ENCODE results near the gene STARD9. TPM values are rescaled to one million over a fixed set of nuclear protein-coding genes. Genes with fewer than 3 reads are reported as not detected.
"Not testable (repeated sequence)": the region's sequence is repeated elsewhere in the genome, so short reads cannot be mapped to it uniquely, and the experiment has no call there.

The STARD9 gene
- total RNA-seq, 1 donor from 2014 or later, result 10.0 TPM

DNA sequence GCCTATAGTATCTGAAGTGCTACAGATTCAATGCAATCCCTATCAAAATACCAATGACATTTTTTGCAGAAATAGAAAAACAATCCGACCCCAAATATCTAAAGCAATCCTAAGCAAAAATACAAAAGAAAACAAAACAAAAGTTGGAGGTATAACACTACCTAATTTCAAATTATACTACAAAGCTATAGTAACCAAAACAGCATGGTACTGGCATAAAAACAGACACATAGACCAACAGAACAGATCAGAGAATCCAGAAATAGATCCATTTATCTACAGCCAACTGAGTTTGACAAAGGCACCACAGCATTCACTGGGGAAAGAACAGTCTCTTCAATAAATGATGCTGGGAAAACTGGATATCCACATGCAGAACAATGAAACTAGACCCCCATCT lies 185.4 kb downstream of the STARD9 start:
- Mint-ChIP-seq H3K4me1 (no peaks in the 10 kb centered on the region), H3K27ac (no peak overlapping the region), H3K4me3 (no peak overlapping the region), H3K27me3 (ENCODE audit: low read depth) (no peaks in the 10 kb centered on the region), H3K9me3 (peaks cover 34% of the 10 kb centered on the region), H3K36me3 (peaks cover 39% of the 10 kb centered on the region)
- DNase-seq (ENCODE audit: low spot score in 2 of 2, unreplicated experiment in 2 of 2), result no peak
- TF ChIP-seq, protein P1, sequence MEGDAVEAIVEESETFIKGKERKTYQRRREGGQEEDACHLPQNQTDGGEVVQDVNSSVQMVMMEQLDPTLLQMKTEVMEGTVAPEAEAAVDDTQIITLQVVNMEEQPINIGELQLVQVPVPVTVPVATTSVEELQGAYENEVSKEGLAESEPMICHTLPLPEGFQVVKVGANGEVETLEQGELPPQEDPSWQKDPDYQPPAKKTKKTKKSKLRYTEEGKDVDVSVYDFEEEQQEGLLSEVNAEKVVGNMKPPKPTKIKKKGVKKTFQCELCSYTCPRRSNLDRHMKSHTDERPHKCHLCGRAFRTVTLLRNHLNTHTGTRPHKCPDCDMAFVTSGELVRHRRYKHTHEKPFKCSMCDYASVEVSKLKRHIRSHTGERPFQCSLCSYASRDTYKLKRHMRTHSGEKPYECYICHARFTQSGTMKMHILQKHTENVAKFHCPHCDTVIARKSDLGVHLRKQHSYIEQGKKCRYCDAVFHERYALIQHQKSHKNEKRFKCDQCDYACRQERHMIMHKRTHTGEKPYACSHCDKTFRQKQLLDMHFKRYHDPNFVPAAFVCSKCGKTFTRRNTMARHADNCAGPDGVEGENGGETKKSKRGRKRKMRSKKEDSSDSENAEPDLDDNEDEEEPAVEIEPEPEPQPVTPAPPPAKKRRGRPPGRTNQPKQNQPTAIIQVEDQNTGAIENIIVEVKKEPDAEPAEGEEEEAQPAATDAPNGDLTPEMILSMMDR (IDR thresholded peaks at IDR 0.05; ENCODE audit: unreplicated experiment), result no peak

DNA sequence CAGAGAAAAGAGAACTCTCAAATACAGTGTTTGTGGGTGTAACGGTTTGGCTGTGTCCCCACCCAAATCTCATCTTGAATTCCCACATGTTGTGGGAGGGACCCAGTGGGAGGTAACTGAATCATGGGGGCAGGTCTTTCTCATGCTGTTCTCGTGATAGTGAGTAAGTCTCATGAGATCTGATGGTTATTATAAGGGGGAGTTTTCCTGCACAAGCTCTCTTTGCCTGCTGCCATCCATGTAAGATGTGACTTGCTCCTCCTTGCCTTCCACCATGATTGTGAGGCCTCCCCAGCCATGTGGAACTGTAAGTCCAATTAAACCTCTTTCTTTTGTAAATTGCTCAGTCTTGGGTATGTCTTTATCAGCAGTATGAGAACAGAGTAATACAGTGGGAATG lies 186.4 kb downstream of the STARD9 start:
- not testable (repeated sequence) for H3K27ac Mint-ChIP-seq; H3K4me3 Mint-ChIP-seq; H3K27me3 Mint-ChIP-seq (ENCODE audit: low read depth); H3K4me1 Mint-ChIP-seq; DNase-seq (ENCODE audit: low spot score in 2 of 2, unreplicated experiment in 2 of 2)
- H3K9me3 Mint-ChIP-seq, result peaks cover 41% of the 10 kb centered on the region
- peaks cover 43% of the 10 kb centered on the region for H3K36me3 Mint-ChIP-seq

DNA sequence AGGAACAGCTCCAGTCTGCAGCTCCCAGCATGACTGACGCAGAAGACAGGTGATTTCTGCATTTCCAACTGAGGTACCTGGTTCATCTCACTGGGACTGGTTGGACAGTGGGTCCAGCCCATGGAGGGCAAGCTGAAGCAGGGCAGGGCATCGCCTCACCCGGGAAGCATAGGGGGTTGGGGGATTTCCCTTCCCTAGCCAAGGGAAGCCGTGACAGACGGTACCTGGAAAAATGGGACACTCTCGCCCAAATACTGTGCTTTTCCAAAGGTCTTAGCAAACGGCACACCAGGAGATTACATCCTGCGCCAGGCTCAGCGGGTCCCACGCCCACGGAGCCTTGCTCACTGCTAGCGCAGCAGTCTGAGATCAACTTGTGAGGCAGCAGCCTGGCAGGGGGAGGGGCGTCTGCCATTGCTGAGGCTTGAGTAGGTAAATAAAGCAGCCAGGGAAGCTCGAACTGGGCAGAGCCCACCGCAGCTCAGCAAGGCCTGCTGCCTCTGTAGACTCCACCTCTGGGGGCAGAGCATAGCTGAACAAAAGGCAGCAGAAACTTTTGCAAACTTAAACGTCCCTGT lies 188.8 kb downstream of the STARD9 start:
- DNase-seq (ENCODE audit: low spot score in 2 of 2, unreplicated experiment in 2 of 2); H3K27me3 Mint-ChIP-seq (ENCODE audit: low read depth); H3K27ac Mint-ChIP-seq; H3K4me3 Mint-ChIP-seq; H3K4me1 Mint-ChIP-seq: not testable (repeated sequence)
- Mint-ChIP-seq H3K36me3 (peaks cover 51% of the 10 kb centered on the region), H3K9me3 (peaks cover 55% of the 10 kb centered on the region)

DNA sequence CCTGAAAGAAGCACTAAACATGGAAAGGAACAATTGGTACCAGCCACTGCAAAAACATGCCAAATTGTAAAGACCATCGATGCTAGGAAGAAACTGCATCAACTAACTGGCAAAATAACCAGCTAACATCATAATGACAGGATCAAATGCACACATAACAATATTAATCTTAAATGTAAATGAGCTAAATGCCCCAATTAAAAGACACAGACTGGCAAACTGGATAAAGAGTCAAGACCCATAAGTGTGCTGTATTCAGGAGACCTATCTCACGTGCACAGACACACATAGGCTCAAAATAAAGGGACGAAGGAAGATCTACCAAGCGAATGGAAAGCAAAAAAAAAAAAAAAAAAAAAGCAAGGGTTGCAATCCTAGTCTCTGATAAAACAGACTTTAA lies 190.7 kb downstream of the STARD9 start:
- not testable (repeated sequence) for H3K4me1 Mint-ChIP-seq; H3K4me3 Mint-ChIP-seq; DNase-seq (ENCODE audit: low spot score in 2 of 2, unreplicated experiment in 2 of 2); H3K27ac Mint-ChIP-seq; H3K27me3 Mint-ChIP-seq (ENCODE audit: low read depth)
- Mint-ChIP-seq H3K36me3 (peaks cover 53% of the 10 kb centered on the region), H3K9me3 (peaks cover 43% of the 10 kb centered on the region)

Other genes with a start within 250 kb of the STARD9 start
- gene CAPN3, start 216.1 kb upstream of the STARD9 start, total RNA-seq, result 12.2 to 13.7 TPM (median 12.8 TPM) in 3 replicates
- 50.2 to 52.9 TPM (median 51.0 TPM) in 3 replicates for gene ZNF106, start 84.5 kb upstream of the STARD9 start, total RNA-seq
- gene SNAP23, start 80.0 kb upstream of the STARD9 start, total RNA-seq, result 57.1 to 58.4 TPM (median 57.9 TPM) in 3 replicates
- gene LRRC57, start 26.8 kb upstream of the STARD9 start, total RNA-seq, result 22.0 to 27.9 TPM (median 26.5 TPM) in 3 replicates
- gene HAUS2, start 26.8 kb upstream of the STARD9 start, total RNA-seq, result 14.9 to 17.6 TPM (median 15.3 TPM) in 3 replicates
- 32.8 to 39.6 TPM (median 36.8 TPM) in 3 replicates for gene CDAN1, start 161.5 kb downstream of the STARD9 start, total RNA-seq